ENCODE data around the gene DMRTC1B.
"Not testable (repeated sequence)": the region's sequence is repeated elsewhere in the genome, so short reads cannot be mapped to it uniquely, and the experiment has no call there.

The DMRTC1B gene

GRCh38 chrX:72788142-72788541 lies 11.5 kb downstream of the DMRTC1B start:
- not testable (repeated sequence) for H3K4me3 ChIP-seq (replicated peaks; ENCODE audit: low read depth, low read length); H3K27me3 ChIP-seq (replicated peaks; ENCODE audit: control insufficient read depth, insufficient read depth, low read length); DNase-seq (ENCODE audit: extremely low read depth, insufficient read length); H3K36me3 ChIP-seq (ENCODE audit: control insufficient read depth, insufficient read depth, low read length)

GRCh38 chrX:72790390-72790789 lies 13.7 kb downstream of the DMRTC1B start:
- not testable (repeated sequence) for H3K36me3 ChIP-seq (ENCODE audit: control insufficient read depth, insufficient read depth, low read length); H3K4me3 ChIP-seq (replicated peaks; ENCODE audit: low read depth, low read length); DNase-seq (ENCODE audit: extremely low read depth, insufficient read length); H3K27me3 ChIP-seq (replicated peaks; ENCODE audit: control insufficient read depth, insufficient read depth, low read length)

- DNase-seq (ENCODE audit: extremely low read depth, insufficient read length); H3K36me3 ChIP-seq (ENCODE audit: control insufficient read depth, insufficient read depth, low read length); H3K27me3 ChIP-seq (replicated peaks; ENCODE audit: control insufficient read depth, insufficient read depth, low read length); H3K4me3 ChIP-seq (replicated peaks; ENCODE audit: low read depth, low read length): not testable (repeated sequence)
Measured at GRCh38 chrX:72808110-72808509, 31.4 kb downstream of the DMRTC1B start, which contains the start of gene FAM236D. FAM236D (minus strand) TSS chrX:72808210; CDS start chrX:72808110, 100 bp downstream.

- H3K27me3 ChIP-seq (replicated peaks; ENCODE audit: control insufficient read depth, insufficient read depth, low read length); DNase-seq (ENCODE audit: extremely low read depth, insufficient read length); H3K36me3 ChIP-seq (ENCODE audit: control insufficient read depth, insufficient read depth, low read length); H3K4me3 ChIP-seq (replicated peaks; ENCODE audit: low read depth, low read length): not testable (repeated sequence)
Measured at GRCh38 chrX:72830701-72831100, 54.0 kb downstream of the DMRTC1B start.

- H3K36me3 ChIP-seq (ENCODE audit: control insufficient read depth, insufficient read depth, low read length); H3K27me3 ChIP-seq (replicated peaks; ENCODE audit: control insufficient read depth, insufficient read depth, low read length); DNase-seq (ENCODE audit: extremely low read depth, insufficient read length); H3K4me3 ChIP-seq (replicated peaks; ENCODE audit: low read depth, low read length): not testable (repeated sequence)
Measured at GRCh38 chrX:72837532-72837931, 60.8 kb downstream of the DMRTC1B start.

- not testable (repeated sequence) for H3K4me3 ChIP-seq (replicated peaks; ENCODE audit: low read depth, low read length); DNase-seq (ENCODE audit: extremely low read depth, insufficient read length); H3K27me3 ChIP-seq (replicated peaks; ENCODE audit: control insufficient read depth, insufficient read depth, low read length)
Measured at GRCh38 chrX:72882898-72883297, 106.2 kb downstream of the DMRTC1B start.

GRCh38 chrX:72889740-72890139 lies 113.0 kb downstream of the DMRTC1B start:
- not testable (repeated sequence) for H3K27me3 ChIP-seq (replicated peaks; ENCODE audit: control insufficient read depth, insufficient read depth, low read length); DNase-seq (ENCODE audit: extremely low read depth, insufficient read length); H3K4me3 ChIP-seq (replicated peaks; ENCODE audit: low read depth, low read length)

More at GRCh38 chrX:72882898-72883297, 106.2 kb downstream of the DMRTC1B start:
- H3K36me3 ChIP-seq (ENCODE audit: control insufficient read depth, insufficient read depth, low read length) = not testable (repeated sequence)

More at GRCh38 chrX:72889740-72890139, 113.0 kb downstream of the DMRTC1B start:
- not testable (repeated sequence) for H3K36me3 ChIP-seq (ENCODE audit: control insufficient read depth, insufficient read depth, low read length)
